GM10266 (cell line): Measurements from ENCODE around the gene UBN1.

Experiments used
- DNase-seq: peaks from one replicate; pipeline ENCODE4 v3.0.0; 2012; ENCODE audit errors: extremely low spot score
- CTCF ChIP-seq: IDR thresholded peaks from 2 replicates; pipeline ENCODE4 v1.5.1; 2012; ENCODE audit warnings: mild to moderate bottlenecking, low read depth; ENCODE audit not compliant: control insufficient read depth, insufficient read depth; ENCODE audit errors: missing control alignments

Gene UBN1

GRCh38 chr16:4833584-4833983, 13.7 kb upstream of the UBN1 start:
- peak; percentile 24 for DNase-seq
- TF ChIP-seq CTCF: no peak

GRCh38 chr16:4836727-4837126, 10.6 kb upstream of the UBN1 start:
- TF ChIP-seq CTCF: no peak
- no peak for DNase-seq

- no peak for TF ChIP-seq CTCF
- no peak for DNase-seq
Observed at GRCh38 chr16:4837733-4838501, 9.4 kb upstream of the UBN1 start.

- no peak for TF ChIP-seq CTCF
- no peak for DNase-seq
Observed at GRCh38 chr16:4839942-4840341, 7.3 kb upstream of the UBN1 start.

GRCh38 chr16:4840984-4841383, 6.3 kb upstream of the UBN1 start:
- no peak for DNase-seq
- TF ChIP-seq CTCF: no peak

GRCh38 chr16:4846503-4846900, 779 bp upstream of the UBN1 start:
- DNase-seq: peak; percentile 51
- no peak for TF ChIP-seq CTCF

GRCh38 chr16:4847774-4848587, 700 bp downstream of the UBN1 start:
- no peak for TF ChIP-seq CTCF
- DNase-seq: no peak
